HG03378 (cell line): Measurements from ENCODE around the gene C2orf92.

Experiments used
- ATAC-seq: cut with Tn5 transposase; IDR thresholded peaks from one replicate; pipeline ENCODE4 v1.9.1; 2021; ENCODE audit warnings: mild to moderate bottlenecking, moderate library complexity; ENCODE audit not compliant: unreplicated experiment

C2orf92 gene

GRCh38 chr2:97740590-97741182, 71.2 kb downstream of the C2orf92 start:
- no peak for ATAC-seq

- ATAC-seq, result no peak
These were observed 71.7 kb downstream of the C2orf92 start for GRCh38 chr2:97741251-97741650.

- ATAC-seq, result no peak
These were observed 72.2 kb downstream of the C2orf92 start for GRCh38 chr2:97741686-97742085.

GRCh38 chr2:97742381-97742847, 72.9 kb downstream of the C2orf92 start:
- ATAC-seq, result no peak

- ATAC-seq, result no peak
These were observed 74.4 kb downstream of the C2orf92 start for GRCh38 chr2:97743913-97744312.

GRCh38 chr2:97745474-97746174, 76.1 kb downstream of the C2orf92 start:
- peak; percentile 46 for ATAC-seq

GRCh38 chr2:97747285-97747684, 77.8 kb downstream of the C2orf92 start:
- no peak for ATAC-seq

GRCh38 chr2:97747716-97748115, 78.2 kb downstream of the C2orf92 start:
- no peak for ATAC-seq

- no peak for ATAC-seq
These were observed 80.1 kb downstream of the C2orf92 start for GRCh38 chr2:97749581-97749980.

- ATAC-seq, result no peak
These were observed 80.5 kb downstream of the C2orf92 start for GRCh38 chr2:97750017-97750416.

GRCh38 chr2:97751752-97752151, 82.2 kb downstream of the C2orf92 start:
- ATAC-seq, result no peak
